Aorta (tissue), 5 donors: ENCODE results near the gene SLC35F3. TPM values are rescaled to one million over a fixed set of nuclear protein-coding genes. Genes with fewer than 3 reads are reported as not detected.

ENCODE experiments used
- ATAC-seq: fragments of 200-7000 bp; cut with Tn5 transposase; one replicate; pipeline ENCODE4 v1.9.1; 2022; ENCODE audit warnings: moderate library complexity; ENCODE audit not compliant: low FRiP score
- DNase-seq, 2 donors: peaks; one replicate each; pipeline ENCODE4 v3.0.0-alpha.2; 2020
- H3K27ac ChIP-seq, 2 donors: one replicate each; pipeline ENCODE4 v1.5.1; 2013; ENCODE audit warnings: low read length in 2 of 2, mild to moderate bottlenecking in 2 of 2, moderate library complexity in 2 of 2, control low read depth in 1 of 2, inconsistent platforms in 1 of 2, low read depth in 1 of 2
- H3K27me3 ChIP-seq, 2 donors: one replicate each; pipeline ENCODE4 v1.6.1; 2013; ENCODE audit warnings: control low read depth in 1 of 2, low read length in 1 of 2, mild to moderate bottlenecking in 1 of 2, moderate library complexity in 1 of 2; ENCODE audit not compliant: insufficient read depth in 2 of 2, control insufficient read depth in 1 of 2
- H3K36me3 ChIP-seq, 2 donors: one replicate each; pipeline ENCODE4 v1.6.1; 2013; ENCODE audit warnings: control low read depth in 1 of 2, low read length in 1 of 2, mild to moderate bottlenecking in 1 of 2; ENCODE audit not compliant: insufficient read depth in 2 of 2, control insufficient read depth in 1 of 2
- H3K4me1 ChIP-seq, 2 donors: one replicate each; pipeline ENCODE4 v1.6.1; 2013; ENCODE audit warnings: low read length in 2 of 2, control low read depth in 1 of 2, mild to moderate bottlenecking in 1 of 2, moderate library complexity in 1 of 2; ENCODE audit not compliant: insufficient read depth in 2 of 2, control insufficient read depth in 1 of 2
- H3K4me3 ChIP-seq, 2 donors: one replicate each; pipeline ENCODE4 v1.5.1; 2013; ENCODE audit warnings: low read length in 2 of 2, control low read depth in 1 of 2, mild to moderate bottlenecking in 1 of 2
- H3K9me3 ChIP-seq: one replicate; pipeline ENCODE4 v1.6.1; 2013; ENCODE audit warnings: mild to moderate bottlenecking, low read length; ENCODE audit not compliant: control insufficient read depth
- WGBS, 2 donors: extraction: QIAGEN DNeasy Blood & Tissue Kit; methylation state at CpG; one replicate each; pipeline ENCODE4 v1.1.7; 2013; 5-methylcytosine and 5-hydroxymethylcytosine counted together
- intact Hi-C, 2 donors: fragments of 100-400 bp; cut with DNase I; formaldehyde crosslinking; loops; one replicate each; pipeline versions ENCODE4 v1.14.2 to v1.15.0; 2022
- polyA plus RNA-seq, 2 donors: library from polyadenylated mRNA; stranded (reverse); fragments of 200-250 nt; gene quantifications; one replicate each; pipeline ENCODE4 v1.2.3, GENCODE V29; 2013
- total RNA-seq, 2 donors: library from RNA; stranded (reverse); fragmentation: NEBNext Ultra II Directional; extraction: Animal tissue kit (Norgen Biotek cat#: 25700); gene quantifications; one replicate each; pipeline ENCODE4 v1.2.1, GENCODE V29; 2021
- donor health status: healthy with polysubstance abuse.
- donor health status: Bipolar disorder and iron deficiency.
- donor health status: DM: no; HTN: no; CAD: no.
- donor health status: DM: no; HTN: no; CAD: no.
- donor health status: DM: yes; HTN: yes; CAD: no.

Gene SLC35F3
- total and polyA plus RNA-seq, 4 donors: 0.12 TPM; not detected in 3

- intact Hi-C loops: no loop called here
- ATAC-seq: no peak
Measured at GRCh38 chr1:234281826-234282489, 377.5 kb downstream of the SLC35F3 start.

GRCh38 chr1:234286206-234286605 is 381.7 kb downstream of the SLC35F3 start:
- WGBS, 2 donors: 87 to 89% methylated on average over 4 of the region's 4 CpGs
- H3K4me3 ChIP-seq: no peak overlapping the region

More at GRCh38 chr1:234281826-234282489, 377.5 kb downstream of the SLC35F3 start:
- no peak overlapping the region for H3K27ac ChIP-seq
- H3K4me3 ChIP-seq: no peak overlapping the region
- WGBS, 2 donors: 73 to 75% methylated on average over 12 of the region's 12 CpGs
- DNase-seq: no peak
- no peaks in the 10 kb centered on the region for H3K36me3 ChIP-seq
- H3K9me3 ChIP-seq: no peaks in the 10 kb centered on the region
- no peaks in the 10 kb centered on the region for H3K27me3 ChIP-seq
- no peaks in the 10 kb centered on the region for H3K4me1 ChIP-seq

GRCh38 chr1:234288946-234289345 is 384.5 kb downstream of the SLC35F3 start:
- intact Hi-C loops: no loop called here
- Histone ChIP-seq H3K27ac (no peak overlapping the region), H3K9me3 (peaks cover 4% of the 10 kb centered on the region), H3K27me3 (no peaks in the 10 kb centered on the region), H3K36me3 (no peaks in the 10 kb centered on the region), H3K4me3 (no peak overlapping the region), H3K4me1 (no peaks in the 10 kb centered on the region)
- ATAC-seq (no peak), DNase-seq (no peak)
- WGBS, 2 donors: 20 to 30% methylated on average over 2 of the region's 2 CpGs

More at GRCh38 chr1:234286206-234286605, 381.7 kb downstream of the SLC35F3 start:
- Histone ChIP-seq H3K27me3 (no peaks in the 10 kb centered on the region), H3K4me1 (no peaks in the 10 kb centered on the region), H3K36me3 (no peaks in the 10 kb centered on the region), H3K27ac (no peak overlapping the region), H3K9me3 (peaks cover 4% of the 10 kb centered on the region)
- intact Hi-C loops: no loop called here
- ATAC-seq (no peak), DNase-seq (no peak)

GRCh38 chr1:234289538-234290305 is 385.2 kb downstream of the SLC35F3 start:
- 53 to 82% methylated on average over 2 of the region's 2 CpGs for WGBS, 2 donors
- H3K4me3 ChIP-seq: no peak overlapping the region
- DNase-seq (no peak), ATAC-seq (no peak)
- H3K4me1 ChIP-seq: no peaks in the 10 kb centered on the region
- no peaks in the 10 kb centered on the region for H3K27me3 ChIP-seq
- no peaks in the 10 kb centered on the region for H3K36me3 ChIP-seq
- H3K9me3 ChIP-seq: peaks cover 4% of the 10 kb centered on the region
- H3K27ac ChIP-seq: no peak overlapping the region
- intact Hi-C loops: no loop called here

- Histone ChIP-seq H3K36me3 (no peaks in the 10 kb centered on the region), H3K4me1 (no peaks in the 10 kb centered on the region), H3K4me3 (no peak overlapping the region), H3K9me3 (peaks cover 4% of the 10 kb centered on the region), H3K27ac (no peak overlapping the region), H3K27me3 (no peaks in the 10 kb centered on the region)
- WGBS, 2 donors: 93 to 94% methylated on average over 4 of the region's 4 CpGs
- intact Hi-C loops: no loop called here
- ATAC-seq (no peak), DNase-seq (no peak)
Measured at GRCh38 chr1:234292011-234292410, 387.5 kb downstream of the SLC35F3 start.

- Histone ChIP-seq H3K36me3 (no peaks in the 10 kb centered on the region), H3K27me3 (no peaks in the 10 kb centered on the region), H3K4me1 (no peaks in the 10 kb centered on the region), H3K9me3 (peaks cover 4% of the 10 kb centered on the region), H3K27ac (no peak overlapping the region), H3K4me3 (no peak overlapping the region)
- intact Hi-C loops: no loop called here
- WGBS, 2 donors: 89 to 100% methylated on average over 2 of the region's 2 CpGs
- ATAC-seq (no peak), DNase-seq (no peak)
Measured at GRCh38 chr1:234292548-234292947, 388.1 kb downstream of the SLC35F3 start.

- DNase-seq: no peak
- WGBS, 2 donors: 15 to 21% methylated on average over 14 of the region's 14 CpGs
- no peaks in the 10 kb centered on the region for H3K27me3 ChIP-seq
- H3K4me1 ChIP-seq: no peaks in the 10 kb centered on the region
- H3K4me3 ChIP-seq: no peak overlapping the region
- H3K27ac ChIP-seq: no peak overlapping the region
- no peaks in the 10 kb centered on the region for H3K36me3 ChIP-seq
- no peak for ATAC-seq
- peaks cover 4% of the 10 kb centered on the region for H3K9me3 ChIP-seq
- intact Hi-C loops: no loop called here
Measured at GRCh38 chr1:234294109-234294817, 389.8 kb downstream of the SLC35F3 start.

- H3K9me3 ChIP-seq: peaks cover 4% of the 10 kb centered on the region
- WGBS, 2 donors: 73 to 77% methylated on average over 5 of the region's 5 CpGs
- no peaks in the 10 kb centered on the region for H3K27me3 ChIP-seq
- intact Hi-C loops: no loop called here
- ATAC-seq (no peak), DNase-seq (no peak)
- no peaks in the 10 kb centered on the region for H3K4me1 ChIP-seq
- H3K36me3 ChIP-seq: no peaks in the 10 kb centered on the region
- no peak overlapping the region for H3K4me3 ChIP-seq
- H3K27ac ChIP-seq: no peak overlapping the region
Measured at GRCh38 chr1:234295068-234295467, 390.6 kb downstream of the SLC35F3 start.
